ENCODE results near the gene ZNF675.
"Not testable (repeated sequence)": the region's sequence is repeated elsewhere in the genome, so short reads cannot be mapped to it uniquely, and the experiment has no call there.

DNA sequence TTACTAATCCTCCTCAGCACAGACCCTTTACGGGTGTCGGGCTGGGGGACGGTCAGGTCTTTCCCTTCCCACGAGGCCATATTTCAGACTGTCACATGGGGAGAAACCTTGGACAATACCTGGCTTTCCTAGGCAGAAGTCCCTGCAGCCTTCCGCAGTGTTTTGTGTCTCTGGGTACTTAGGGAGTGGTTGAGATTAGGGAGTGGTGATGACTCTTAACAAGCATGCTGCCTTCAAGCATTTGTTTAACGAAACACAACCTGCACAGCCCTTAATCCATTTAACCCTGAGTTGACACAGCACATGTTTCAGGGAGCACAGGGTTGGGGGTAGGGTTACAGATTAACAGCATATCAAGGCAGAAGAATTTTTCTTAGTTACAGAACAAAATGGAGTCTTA lies 37.1 kb upstream of the ZNF675 start:
- TF ChIP-seq, protein P1, sequence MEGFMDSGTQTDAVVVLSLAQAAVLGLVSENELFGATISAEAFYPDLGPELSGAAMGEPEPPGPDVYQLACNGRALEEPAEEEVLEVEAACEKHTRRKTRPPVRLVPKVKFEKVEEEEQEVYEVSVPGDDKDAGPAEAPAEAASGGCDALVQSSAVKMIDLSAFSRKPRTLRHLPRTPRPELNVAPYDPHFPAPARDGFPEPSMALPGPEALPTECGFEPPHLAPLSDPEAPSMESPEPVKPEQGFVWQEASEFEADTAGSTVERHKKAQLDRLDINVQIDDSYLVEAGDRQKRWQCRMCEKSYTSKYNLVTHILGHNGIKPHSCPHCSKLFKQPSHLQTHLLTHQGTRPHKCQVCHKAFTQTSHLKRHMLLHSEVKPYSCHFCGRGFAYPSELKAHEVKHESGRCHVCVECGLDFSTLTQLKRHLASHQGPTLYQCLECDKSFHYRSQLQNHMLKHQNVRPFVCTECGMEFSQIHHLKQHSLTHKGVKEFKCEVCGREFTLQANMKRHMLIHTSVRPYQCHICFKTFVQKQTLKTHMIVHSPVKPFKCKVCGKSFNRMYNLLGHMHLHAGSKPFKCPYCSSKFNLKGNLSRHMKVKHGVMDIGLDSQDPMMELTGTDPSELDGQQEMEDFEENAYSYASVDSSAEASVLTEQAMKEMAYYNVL (CRISPR knock-in tag; IDR thresholded peaks at IDR 0.05; ENCODE audit: borderline replicate concordance), result not testable (repeated sequence)
- not testable (repeated sequence) for TF ChIP-seq HNRNPLL (IDR thresholded peaks at IDR 0.05; ENCODE audit: low read depth, low read length, poor library complexity, severe bottlenecking)

All from HepG2 (cell line).